ENCODE measurements around the gene ELN. TPM values are rescaled to one million over a fixed set of nuclear protein-coding genes. Genes with fewer than 3 reads are reported as not detected.

The ELN gene
- total RNA-seq, 2 experiments from 2014 or later: not detected

- Mint-ChIP-seq H3K27ac (no peak overlapping the region), H3K9me3 (no peaks in the 10 kb centered on the region)
These were observed 42.0 kb downstream of the ELN start for GRCh38 chr7:74069790-74070618.

GRCh38 chr7:74070619-74070921, 42.6 kb downstream of the ELN start:
- Mint-ChIP-seq H3K27ac (no peak overlapping the region), H3K27me3 (no peaks in the 10 kb centered on the region), H3K4me3 (no peak overlapping the region), H3K4me1 (no peaks in the 10 kb centered on the region), H3K9me3 (no peaks in the 10 kb centered on the region), H3K36me3 (no peaks in the 10 kb centered on the region)
- DNase-seq: no peak

More at GRCh38 chr7:74069790-74070618, 42.0 kb downstream of the ELN start:
- Mint-ChIP-seq H3K36me3 (no peaks in the 10 kb centered on the region), H3K4me3 (no peak overlapping the region), H3K4me1 (no peaks in the 10 kb centered on the region), H3K27me3 (no peaks in the 10 kb centered on the region)
- DNase-seq: no peak

GRCh38 chr7:74071121-74071520, 43.1 kb downstream of the ELN start:
- Mint-ChIP-seq H3K27me3 (no peaks in the 10 kb centered on the region), H3K4me3 (no peak overlapping the region), H3K36me3 (no peaks in the 10 kb centered on the region), H3K27ac (no peak overlapping the region), H3K9me3 (no peaks in the 10 kb centered on the region), H3K4me1 (no peaks in the 10 kb centered on the region)
- no peak for DNase-seq

- no peaks in the 10 kb centered on the region for H3K36me3 Mint-ChIP-seq
These were observed 46.8 kb downstream of the ELN start for GRCh38 chr7:74074770-74075169.

GRCh38 chr7:74078461-74078860, 50.5 kb downstream of the ELN start:
- DNase-seq: no peak
- Mint-ChIP-seq H3K4me1 (peaks cover 2% of the 10 kb centered on the region), H3K27ac (no peak overlapping the region), H3K27me3 (no peaks in the 10 kb centered on the region), H3K9me3 (no peaks in the 10 kb centered on the region), H3K36me3 (no peaks in the 10 kb centered on the region), H3K4me3 (no peak overlapping the region)

More at GRCh38 chr7:74074770-74075169, 46.8 kb downstream of the ELN start:
- no peak for DNase-seq
- Mint-ChIP-seq H3K4me3 (no peak overlapping the region), H3K27ac (no peak overlapping the region), H3K27me3 (no peaks in the 10 kb centered on the region), H3K9me3 (no peaks in the 10 kb centered on the region), H3K4me1 (no peaks in the 10 kb centered on the region)

GRCh38 chr7:74082770-74083116, 54.8 kb downstream of the ELN start:
- Mint-ChIP-seq H3K36me3 (peaks cover 6% of the 10 kb centered on the region), H3K4me1 (peaks cover 14% of the 10 kb centered on the region), H3K4me3 (peak overlapping the region; percentile 79), H3K9me3 (no peaks in the 10 kb centered on the region), H3K27me3 (no peaks in the 10 kb centered on the region), H3K27ac (no peak overlapping the region)
- DNase-seq: no peak

GRCh38 chr7:74083117-74083876, 55.3 kb downstream of the ELN start, which contains the start of gene LIMK1:
Gene LIMK1, plus strand, starts transcription at chr7:74083804. Its CDS starts 187 bp downstream, at chr7:74083991.
- Mint-ChIP-seq H3K4me1 (peaks cover 14% of the 10 kb centered on the region), H3K27ac (peak within 1 kb of the TSS; percentile 80), H3K36me3 (peaks cover 8% of the 10 kb centered on the region), H3K9me3 (no peaks in the 10 kb centered on the region), H3K4me3 (peak within 1 kb of the TSS; percentile 85), H3K27me3 (no peaks in the 10 kb centered on the region)
- peak; percentile 87 for DNase-seq

- H3K4me3 Mint-ChIP-seq: peak overlapping the region; percentile 85
- H3K27me3 Mint-ChIP-seq: no peaks in the 10 kb centered on the region
- no peaks in the 10 kb centered on the region for H3K9me3 Mint-ChIP-seq
- peaks cover 17% of the 10 kb centered on the region for H3K4me1 Mint-ChIP-seq
- H3K27ac Mint-ChIP-seq: peak overlapping the region; percentile 80
- peaks cover 8% of the 10 kb centered on the region for H3K36me3 Mint-ChIP-seq
- DNase-seq: peak; percentile 41
These were observed 56.2 kb downstream of the ELN start for GRCh38 chr7:74083928-74084721.

GRCh38 chr7:74084722-74085578, 57.0 kb downstream of the ELN start:
- DNase-seq: no peak
- Mint-ChIP-seq H3K9me3 (no peaks in the 10 kb centered on the region), H3K27ac (peak overlapping the region; percentile 80), H3K27me3 (no peaks in the 10 kb centered on the region), H3K36me3 (peaks cover 10% of the 10 kb centered on the region), H3K4me1 (peaks cover 17% of the 10 kb centered on the region), H3K4me3 (peak overlapping the region; percentile 85)

GRCh38 chr7:74087791-74088453, 59.9 kb downstream of the ELN start:
- no peak overlapping the region for H3K27ac Mint-ChIP-seq
- peaks cover 10% of the 10 kb centered on the region for H3K36me3 Mint-ChIP-seq
- H3K4me3 Mint-ChIP-seq: no peak overlapping the region
- H3K27me3 Mint-ChIP-seq: no peaks in the 10 kb centered on the region
- H3K9me3 Mint-ChIP-seq: no peaks in the 10 kb centered on the region
- H3K4me1 Mint-ChIP-seq: peaks cover 22% of the 10 kb centered on the region
- no peak for DNase-seq

- Mint-ChIP-seq H3K27ac (peak overlapping the region; percentile 45), H3K4me3 (no peak overlapping the region), H3K36me3 (peaks cover 17% of the 10 kb centered on the region), H3K4me1 (peaks cover 25% of the 10 kb centered on the region), H3K9me3 (no peaks in the 10 kb centered on the region), H3K27me3 (no peaks in the 10 kb centered on the region)
- DNase-seq: no peak
These were observed 64.5 kb downstream of the ELN start for GRCh38 chr7:74092321-74092963.

GRCh38 chr7:74092964-74093471, 65.0 kb downstream of the ELN start:
- Mint-ChIP-seq H3K27me3 (no peaks in the 10 kb centered on the region), H3K27ac (peak overlapping the region; percentile 89), H3K4me3 (no peak overlapping the region), H3K36me3 (peaks cover 18% of the 10 kb centered on the region), H3K4me1 (peaks cover 25% of the 10 kb centered on the region), H3K9me3 (peaks cover 3% of the 10 kb centered on the region)
- no peak for DNase-seq

- no peaks in the 10 kb centered on the region for H3K27me3 Mint-ChIP-seq
- DNase-seq: no peak
- H3K9me3 Mint-ChIP-seq: peaks cover 3% of the 10 kb centered on the region
- H3K4me3 Mint-ChIP-seq: peak overlapping the region; percentile 79
- H3K27ac Mint-ChIP-seq: peak overlapping the region; percentile 89
- H3K36me3 Mint-ChIP-seq: peaks cover 22% of the 10 kb centered on the region
- H3K4me1 Mint-ChIP-seq: peaks cover 25% of the 10 kb centered on the region
These were observed 65.8 kb downstream of the ELN start for GRCh38 chr7:74093671-74094223.
